ENCODE results near the gene RPP30.
A peak's percentile ranks its signal among the peaks of the same experiment; 100 is the strongest.
"Not testable (repeated sequence)": the region's sequence is repeated elsewhere in the genome, so short reads cannot be mapped to it uniquely, and the experiment has no call there.

The RPP30 gene

GRCh38 chr10:90872648-90873020, 860 bp downstream of the RPP30 start:
- DNase-seq, result no peak

GRCh38 chr10:90879062-90879461, 7.3 kb downstream of the RPP30 start:
- no peak for DNase-seq

GRCh38 chr10:90880059-90880719, 8.4 kb downstream of the RPP30 start:
- DNase-seq, result not testable (repeated sequence)

GRCh38 chr10:90884431-90884830, 12.7 kb downstream of the RPP30 start:
- DNase-seq, result no peak

GRCh38 chr10:90885176-90885575, 13.4 kb downstream of the RPP30 start:
- no peak for DNase-seq

- DNase-seq, result no peak
Measured at GRCh38 chr10:90887555-90887954, 15.8 kb downstream of the RPP30 start.

- DNase-seq, result no peak
Measured at GRCh38 chr10:90888387-90888786, 16.6 kb downstream of the RPP30 start.

- no peak for DNase-seq
Measured at GRCh38 chr10:90889636-90890035, 17.9 kb downstream of the RPP30 start.

GRCh38 chr10:90890347-90890746, 18.6 kb downstream of the RPP30 start:
- no peak for DNase-seq

GRCh38 chr10:90893190-90893589, 21.4 kb downstream of the RPP30 start:
- no peak for DNase-seq

- not testable (repeated sequence) for DNase-seq
Measured at GRCh38 chr10:90896916-90897315, 25.1 kb downstream of the RPP30 start.

GRCh38 chr10:90905925-90906324, 34.2 kb downstream of the RPP30 start:
- DNase-seq, result no peak

GRCh38 chr10:90906596-90906995, 34.8 kb downstream of the RPP30 start:
- DNase-seq, result no peak

- peak; percentile 42 for DNase-seq
Measured at GRCh38 chr10:90911133-90912051, 39.6 kb downstream of the RPP30 start.

- no peak for DNase-seq
Measured at GRCh38 chr10:90912174-90912573, 40.4 kb downstream of the RPP30 start.

GRCh38 chr10:90912854-90913479, 41.2 kb downstream of the RPP30 start:
- no peak for DNase-seq

- DNase-seq, result no peak
Measured at GRCh38 chr10:90913774-90914420, 42.1 kb downstream of the RPP30 start.

- no peak for DNase-seq
Measured at GRCh38 chr10:90914992-90915765, 43.4 kb downstream of the RPP30 start.

- no peak for DNase-seq
Measured at GRCh38 chr10:90915766-90916075, 43.9 kb downstream of the RPP30 start.

GRCh38 chr10:90916392-90917237, 44.8 kb downstream of the RPP30 start:
- no peak for DNase-seq

- DNase-seq, result no peak
Measured at GRCh38 chr10:90917238-90917967, 45.6 kb downstream of the RPP30 start.
